Sciatic nerve (tissue), 2 donors: ENCODE results near the gene TMEM234. TPM values are rescaled to one million over a fixed set of nuclear protein-coding genes. Genes with fewer than 3 reads are reported as not detected.

Source experiments
- ATAC-seq: fragments of 200-7000 bp; cut with Tn5 transposase; one replicate; pipeline ENCODE4 v1.9.1; 2020; ENCODE audit warnings: mild to moderate bottlenecking, moderate library complexity
- DNase-seq: peaks from one replicate; pipeline ENCODE4 v3.0.0-alpha.2; 2020; ENCODE audit warnings: low spot score
- intact Hi-C: fragments of 100-400 bp; cut with DNase I; formaldehyde crosslinking; loops from one replicate; pipeline ENCODE4 v1.14.2; 2022
- total RNA-seq: library from RNA; stranded (reverse); fragmentation: NEBNext Ultra II Directional; extraction: Animal tissue kit (Norgen Biotek cat#: 25700); gene quantifications from one replicate; pipeline ENCODE4 v1.2.1, GENCODE V29; 2021
- donor health status: DM: no; HTN: no; CAD: no.
- donor health status: DM: no; HTN: no; CAD: no.

Gene TMEM234
- total RNA-seq, 1 donor from 2014 or later = 27.0 TPM

DNA sequence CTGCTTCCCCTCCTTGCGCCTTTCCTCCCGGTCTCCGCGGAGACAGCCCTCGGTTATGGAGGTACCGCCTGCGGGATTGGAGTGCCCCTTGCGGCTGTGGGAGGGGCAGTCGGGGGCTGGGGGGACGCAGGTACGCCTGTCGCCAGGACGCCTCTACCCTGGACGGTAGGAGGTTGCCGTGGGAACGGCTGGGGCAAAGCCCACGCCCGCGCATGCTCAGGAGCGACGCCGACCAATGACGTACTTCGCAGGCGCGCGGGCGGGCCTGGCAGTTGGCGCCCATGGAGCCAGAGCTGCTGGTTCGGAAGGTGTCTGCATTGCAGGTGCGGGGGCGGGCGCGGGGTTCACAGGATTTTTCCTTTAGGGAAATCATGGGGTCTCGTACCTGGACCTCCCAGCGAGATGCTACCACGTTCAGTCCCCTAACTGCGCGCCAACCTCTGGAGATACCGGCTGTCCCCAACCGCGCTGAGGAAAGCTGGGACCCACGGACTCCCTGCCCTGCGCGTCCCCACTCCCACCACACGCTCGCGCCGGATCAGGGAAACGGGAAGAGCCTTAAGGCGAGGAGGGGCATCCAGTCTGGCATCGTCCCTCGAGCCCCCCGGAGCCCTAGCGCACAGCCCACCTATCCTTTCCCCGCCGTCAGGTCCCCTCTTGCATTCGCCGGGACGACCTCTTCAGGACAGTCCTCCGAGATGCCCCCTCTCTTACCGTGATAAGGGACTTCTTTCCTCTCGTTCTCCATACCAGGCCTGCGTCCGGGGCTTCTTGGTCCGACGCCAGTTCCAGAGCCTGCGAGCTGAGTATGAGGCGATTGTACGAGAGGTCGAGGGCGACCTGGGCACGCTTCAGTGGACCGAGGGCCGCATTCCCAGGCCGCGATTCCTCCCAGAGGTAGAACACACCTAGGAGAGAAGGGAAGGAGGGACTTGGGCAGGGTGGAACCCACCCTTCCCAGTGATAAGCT, 16.5 kb downstream of the TMEM234 start, which contains the start of gene IQCC:
TSS of gene IQCC (plus strand) at position 271 of the 970 bp plus-strand sequence. CDS start at position 282, 11 bp downstream.
- DNase-seq (peak; percentile 93), ATAC-seq (peak; percentile 90)
- intact Hi-C loops = no loop called here

DNA sequence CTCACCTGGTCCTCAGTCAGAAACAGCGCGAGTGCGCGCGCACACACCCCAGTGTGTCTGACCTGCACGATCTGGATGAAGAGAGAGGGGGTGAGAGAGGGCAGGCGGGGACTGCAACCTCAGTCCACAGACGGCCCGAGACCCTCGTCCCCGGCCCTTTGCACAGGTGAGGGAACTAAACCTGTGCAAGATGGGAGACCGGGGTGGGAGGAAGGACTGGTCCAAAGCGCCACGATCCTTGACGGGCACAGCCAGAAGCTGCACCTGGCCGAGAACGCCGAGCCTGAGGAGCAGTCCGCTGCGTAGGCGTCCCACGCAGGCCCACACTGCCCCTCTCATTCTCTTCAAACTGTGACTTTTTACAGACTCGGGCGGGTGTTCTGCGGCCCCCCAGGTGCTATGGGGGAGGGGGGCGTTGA, 17.2 kb downstream of the TMEM234 start:
- no peak for DNase-seq
- intact Hi-C loops = no loop called here
- no peak for ATAC-seq

DNA sequence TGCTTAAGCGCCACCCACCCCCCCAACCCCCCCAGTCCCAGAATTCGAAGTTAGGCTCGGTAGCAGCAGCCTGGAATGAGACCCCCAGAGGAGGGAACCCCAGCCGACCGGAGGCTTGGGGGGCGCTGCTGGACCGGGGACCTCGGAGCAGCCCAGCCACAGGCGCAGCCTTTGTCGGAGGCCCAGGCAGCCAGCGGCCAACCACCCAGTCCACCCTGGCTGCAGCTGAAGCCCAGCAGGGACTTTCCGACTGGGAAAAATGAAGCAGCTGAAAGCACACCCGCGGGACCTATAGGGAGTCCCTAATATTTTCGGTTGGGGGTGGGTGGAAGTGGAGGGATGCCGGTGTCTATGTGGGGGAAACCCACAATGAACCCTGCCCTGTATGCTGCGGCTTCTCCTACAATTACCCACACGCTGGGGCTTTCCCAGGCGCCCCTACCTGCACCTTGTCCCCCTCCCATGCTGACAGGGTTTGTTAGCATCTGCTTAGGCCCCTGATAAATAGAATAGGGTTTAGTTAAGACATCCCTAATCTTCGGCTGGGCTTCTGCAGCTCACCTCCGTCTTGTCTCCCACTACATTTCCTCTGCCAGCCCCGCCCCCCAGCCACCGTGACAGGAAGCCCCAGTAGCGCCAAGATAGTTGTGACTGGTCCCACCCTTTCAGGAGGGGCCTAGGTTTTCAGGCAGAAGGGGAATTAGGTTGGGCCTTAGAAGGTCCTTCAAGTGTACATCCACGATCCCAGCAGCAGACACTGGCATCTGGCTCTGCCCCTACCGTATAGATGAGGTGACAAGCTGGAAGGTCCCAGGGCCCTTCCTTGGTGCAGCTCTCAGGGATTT, 20.9 kb downstream of the TMEM234 start:
- peak; percentile 51 for ATAC-seq
- intact Hi-C loops = no loop called here
- peak; percentile 85 for DNase-seq

DNA sequence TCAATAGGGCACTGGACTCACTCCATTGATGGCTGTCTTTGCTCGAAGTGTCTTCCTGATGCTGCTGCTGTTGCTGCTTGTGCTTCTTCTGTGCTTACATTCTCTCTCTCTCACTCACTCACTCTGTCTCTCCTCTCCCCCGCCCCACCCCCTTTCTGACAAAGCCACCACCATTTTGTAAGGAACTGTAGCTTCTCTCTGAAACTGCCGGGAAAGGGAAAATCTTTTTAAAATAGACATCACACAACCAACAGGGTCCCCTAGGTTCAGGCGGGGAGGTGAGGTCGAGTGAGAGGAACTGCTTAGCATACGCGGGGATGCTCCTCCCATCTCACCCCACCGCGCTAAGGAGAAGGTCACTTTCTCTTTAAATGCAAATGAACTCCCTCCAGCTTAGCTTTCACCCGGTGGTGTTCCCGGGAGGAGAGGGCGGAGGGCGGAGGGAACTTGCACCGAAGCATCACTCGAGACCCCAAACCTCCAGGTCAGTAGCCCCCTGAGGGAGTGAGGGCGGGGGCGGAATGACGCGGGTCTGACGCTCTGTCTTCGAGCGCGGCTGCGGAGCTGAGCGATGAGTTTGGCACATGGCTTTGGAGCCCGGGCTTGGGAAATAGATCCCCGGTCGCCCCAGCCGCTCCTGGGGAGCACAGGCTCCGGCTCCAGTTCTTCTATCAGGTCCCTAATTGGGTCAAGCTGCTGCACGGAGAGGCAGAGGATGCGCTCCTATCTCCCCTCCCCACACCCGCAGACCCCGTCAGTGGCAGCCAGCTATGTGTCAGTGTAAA, 21.7 kb downstream of the TMEM234 start, which contains the start of gene CCDC28B:
TSS of gene CCDC28B (plus strand) at position 370 of the 785 bp plus-strand sequence. CDS start 1,341 bp downstream, outside the sequence.
- intact Hi-C loops = no loop called here
- DNase-seq = peak; percentile 87
- ATAC-seq = peak; percentile 81

DNA sequence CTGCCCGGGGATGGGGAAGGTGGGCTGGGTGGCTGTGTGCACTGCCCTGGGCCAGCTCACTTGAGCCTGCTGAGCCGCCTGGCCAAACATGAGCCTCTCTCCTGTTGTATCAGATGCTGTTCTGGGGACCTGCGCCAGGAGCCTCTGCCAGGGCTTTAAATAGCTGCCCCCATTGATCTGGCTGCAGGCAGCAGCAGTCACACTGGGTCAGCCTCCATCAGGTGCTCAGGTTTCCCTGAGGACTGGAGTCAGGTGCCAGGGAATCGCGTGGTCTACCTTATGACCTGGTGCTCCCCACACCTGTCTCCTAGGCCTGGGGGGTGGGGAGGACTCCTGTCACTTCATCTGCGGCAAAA, 22.5 kb downstream of the TMEM234 start:
- DNase-seq (no peak), ATAC-seq (peak; percentile 4)
- intact Hi-C loops = no loop called here

DNA sequence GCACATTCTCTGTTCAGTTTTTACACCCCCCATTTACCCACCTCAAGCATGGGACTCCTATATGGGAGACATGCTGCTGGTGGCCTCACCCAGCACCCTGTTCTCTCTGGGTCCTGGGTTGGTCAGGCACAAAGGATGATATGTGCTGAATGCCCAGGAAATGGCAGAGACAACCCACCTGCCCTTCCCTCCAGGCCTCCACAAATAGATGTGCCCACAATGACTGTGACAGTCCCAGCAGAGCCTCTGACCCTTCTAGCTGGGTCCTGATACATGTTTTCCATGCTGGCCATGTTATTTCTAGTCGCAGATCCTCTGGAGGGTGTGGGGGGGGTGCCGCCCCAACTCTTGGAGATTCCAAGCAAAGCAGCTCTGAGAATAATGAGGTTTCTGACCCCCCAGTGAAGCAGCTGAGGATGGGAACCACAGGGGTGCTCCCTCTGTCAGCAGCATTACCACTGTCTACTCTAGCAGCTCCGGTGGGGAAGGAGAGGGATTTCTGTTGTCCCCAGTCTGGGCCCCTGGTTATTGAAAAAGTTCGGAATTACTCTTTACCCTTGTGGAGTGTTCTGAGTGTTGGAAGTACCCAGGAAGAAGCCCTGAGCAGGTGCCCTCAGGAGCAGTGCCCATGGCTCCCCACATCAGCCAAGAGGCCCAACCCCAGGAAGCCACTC, 23.0 kb downstream of the TMEM234 start:
- intact Hi-C loops = no loop called here
- ATAC-seq (no peak), DNase-seq (no peak)

DNA sequence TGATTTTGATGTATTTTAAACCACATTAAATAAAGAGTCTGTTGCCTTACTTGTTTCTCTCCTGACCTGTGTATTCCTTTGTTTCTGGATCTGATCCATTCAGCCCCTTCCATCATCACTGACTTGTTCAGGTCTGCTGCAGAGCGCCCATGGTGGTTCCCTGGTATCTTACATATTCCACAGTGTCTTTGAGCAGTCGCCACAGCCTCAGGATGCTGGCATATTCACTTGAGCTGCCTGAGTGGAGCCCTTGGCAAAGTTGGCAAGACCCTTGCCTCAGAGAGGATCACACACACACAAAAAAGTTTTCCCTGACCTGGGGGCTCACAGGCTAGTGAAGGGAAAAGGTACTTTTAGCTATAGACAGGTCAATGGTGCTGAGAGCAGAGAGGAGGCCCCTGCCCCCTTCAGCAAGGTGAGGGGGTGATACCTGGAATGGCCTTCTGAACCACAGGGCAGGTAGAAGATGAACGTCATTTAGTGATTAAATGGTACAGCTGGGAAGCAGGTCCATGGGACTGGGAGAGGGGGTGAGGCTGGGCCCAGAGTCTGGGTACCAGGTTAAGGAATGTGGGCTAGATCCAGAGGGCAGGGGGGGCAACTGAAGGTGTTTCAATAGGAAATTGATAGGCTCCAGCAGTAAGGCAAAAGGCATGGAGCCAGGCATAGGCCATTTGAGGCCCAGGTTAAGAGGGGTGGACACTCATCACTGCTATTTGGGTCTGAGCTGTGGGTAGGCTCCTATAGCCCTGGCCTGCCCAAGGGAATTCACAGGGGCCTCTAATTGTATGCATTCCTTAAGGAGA, 23.7 kb downstream of the TMEM234 start:
- no peak for ATAC-seq
- no peak for DNase-seq
- intact Hi-C loops = no loop called here

DNA sequence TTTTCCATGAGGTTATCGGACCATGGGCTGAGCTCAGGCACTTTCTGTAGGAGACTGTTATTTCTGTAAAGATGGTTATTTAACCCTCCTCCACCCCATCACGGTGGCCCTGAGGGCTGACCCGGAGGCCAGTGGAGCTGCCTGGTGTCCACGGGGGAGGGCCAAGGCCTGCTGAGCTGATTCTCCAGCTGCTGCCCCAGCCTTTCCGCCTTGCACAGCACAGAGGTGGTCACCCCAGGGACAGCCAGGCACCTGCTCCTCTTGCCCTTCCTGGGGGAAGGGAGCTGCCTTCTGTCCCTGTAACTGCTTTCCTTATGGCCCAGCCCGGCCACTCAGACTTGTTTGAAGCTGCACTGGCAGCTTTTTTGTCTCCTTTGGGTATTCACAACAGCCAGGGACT, 24.3 kb downstream of the TMEM234 start:
- intact Hi-C loops = no loop called here
- ATAC-seq (no peak), DNase-seq (no peak)

DNA sequence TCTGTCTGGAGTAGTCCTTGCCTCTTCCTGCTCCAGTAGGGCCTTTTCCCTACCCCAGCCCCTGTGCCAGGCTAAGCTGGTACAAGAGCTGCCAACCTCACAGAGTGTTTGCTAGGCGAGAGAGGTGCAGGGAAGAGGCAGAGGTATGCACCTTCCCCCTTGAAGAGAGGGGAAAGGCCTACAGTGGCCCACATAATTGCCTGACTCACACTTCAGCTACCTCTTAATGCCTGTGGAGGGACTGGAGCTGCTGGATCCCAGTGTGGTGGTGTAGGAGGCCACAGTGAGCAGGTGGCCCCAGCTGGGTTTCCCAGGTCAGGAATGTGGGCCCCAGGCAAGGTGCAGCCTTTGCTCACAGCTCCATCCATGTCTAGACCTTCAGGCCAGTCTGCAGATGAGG, 25.1 kb downstream of the TMEM234 start:
- intact Hi-C loops = no loop called here
- ATAC-seq (no peak), DNase-seq (no peak)

DNA sequence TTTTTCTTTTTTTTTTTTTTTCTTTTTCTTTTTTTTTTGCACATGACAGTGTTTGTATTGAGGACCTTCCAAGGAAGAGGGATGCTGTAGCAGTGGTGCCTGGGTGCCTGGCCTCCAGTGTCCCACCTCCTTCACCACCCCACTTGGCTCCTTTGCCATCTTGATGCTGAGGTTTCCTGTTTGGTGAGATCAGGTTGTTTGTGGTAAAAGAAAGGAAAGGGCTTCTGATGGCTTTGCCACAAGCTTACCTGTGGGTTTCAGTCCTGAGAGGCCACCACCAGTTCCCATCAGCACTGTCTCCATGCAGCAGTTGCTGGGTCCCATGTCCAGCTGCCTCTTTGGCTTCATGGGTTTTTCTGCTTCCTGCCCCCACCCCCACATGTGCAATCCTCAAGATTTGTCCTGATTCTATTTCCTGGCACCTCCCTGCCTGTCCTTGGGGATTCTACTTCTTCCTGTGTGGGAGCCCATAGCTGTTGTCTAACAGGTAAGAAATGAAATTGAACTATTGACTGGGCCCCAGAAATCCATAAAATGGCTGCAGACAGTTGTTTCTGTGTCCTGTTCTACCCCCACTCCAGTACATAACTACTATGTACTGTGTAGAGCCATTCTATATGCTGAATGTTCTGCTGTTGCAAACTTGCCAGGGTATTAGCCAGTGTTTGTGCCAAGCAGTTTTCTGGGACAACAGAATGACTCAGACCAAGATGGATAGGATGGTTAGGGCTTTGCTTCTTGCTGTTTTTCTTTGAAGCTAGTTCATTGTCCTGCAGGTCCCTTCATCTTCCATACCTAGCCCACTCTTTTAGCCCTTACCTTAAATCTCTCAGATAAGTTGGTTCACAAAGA, 26.0 kb downstream of the TMEM234 start:
- DNase-seq (no peak), ATAC-seq (no peak)
- intact Hi-C loops = no loop called here

DNA sequence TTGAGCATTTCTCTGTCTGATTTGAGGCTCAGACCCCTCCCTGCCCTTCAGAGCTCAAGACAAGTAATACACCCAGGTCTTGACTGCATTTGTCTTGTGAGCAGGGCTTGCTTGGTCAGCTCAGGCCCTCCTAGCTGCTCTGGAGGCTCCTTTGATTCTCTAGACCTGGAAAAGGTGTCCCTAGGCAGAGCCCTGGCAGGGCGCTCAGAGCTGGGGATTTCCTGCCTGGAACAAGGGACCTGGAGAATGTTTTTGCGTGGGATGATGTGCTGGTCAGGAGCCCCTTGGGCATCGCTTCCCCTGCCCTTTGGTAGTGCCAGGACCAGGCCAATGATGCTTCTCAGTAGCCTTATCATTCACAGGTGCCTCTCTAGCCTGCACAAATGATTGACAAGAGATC, 26.6 kb downstream of the TMEM234 start:
- DNase-seq = no peak
- ATAC-seq = no peak
- intact Hi-C loops = no loop called here

DNA sequence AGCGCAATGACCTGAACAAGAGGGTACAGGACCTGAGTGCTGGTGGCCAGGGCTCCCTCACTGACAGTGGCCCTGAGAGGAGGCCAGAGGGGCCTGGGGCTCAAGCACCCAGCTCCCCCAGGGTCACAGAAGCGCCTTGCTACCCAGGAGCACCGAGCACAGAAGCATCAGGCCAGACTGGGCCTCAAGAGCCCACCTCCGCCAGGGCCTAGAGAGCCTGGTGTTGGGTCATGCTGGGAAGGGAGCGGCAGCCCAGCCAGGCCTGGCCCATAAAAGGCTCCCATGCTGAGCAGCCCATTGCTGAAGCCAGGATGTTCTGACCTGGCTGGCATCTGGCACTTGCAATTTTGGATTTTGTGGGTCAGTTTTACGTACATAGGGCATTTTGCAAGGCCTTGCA, 27.2 kb downstream of the TMEM234 start:
- DNase-seq (no peak), ATAC-seq (no peak)
- intact Hi-C loops = no loop called here

DNA sequence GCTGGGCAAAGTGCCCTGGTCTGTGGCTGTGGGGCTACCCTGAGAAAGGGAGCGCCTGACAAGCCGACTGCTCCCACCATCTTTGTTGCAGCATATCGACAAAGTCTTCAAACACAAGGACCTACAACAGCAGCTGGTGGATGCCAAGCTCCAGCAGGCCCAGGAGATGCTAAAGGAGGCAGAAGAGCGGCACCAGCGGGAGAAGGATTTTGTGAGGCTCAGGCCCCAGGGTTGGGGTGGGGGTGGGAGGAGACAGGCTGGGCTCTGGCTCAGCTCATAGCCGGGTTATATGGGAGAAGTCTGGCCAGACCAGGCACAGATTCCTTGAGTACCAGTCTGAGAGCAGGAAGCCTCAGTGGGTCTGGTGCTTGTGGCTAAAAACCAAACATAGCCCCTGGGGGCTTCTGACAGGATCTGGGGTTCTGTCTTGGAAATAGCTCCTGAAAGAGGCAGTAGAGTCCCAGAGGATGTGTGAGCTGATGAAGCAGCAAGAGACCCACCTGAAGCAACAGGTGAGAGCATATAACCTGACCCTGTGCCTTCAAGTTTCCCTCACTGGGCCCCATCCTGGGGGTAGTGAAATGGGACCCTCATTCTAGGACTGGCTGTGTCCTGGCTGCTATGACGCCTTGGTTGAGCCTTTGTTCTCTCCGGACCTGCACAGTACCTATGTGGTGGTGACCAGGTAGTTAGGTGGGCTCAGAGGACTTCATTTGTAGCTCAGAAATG, 29.8 kb downstream of the TMEM234 start:
- ATAC-seq = no peak
- intact Hi-C loops = no loop called here
- no peak for DNase-seq

DNA sequence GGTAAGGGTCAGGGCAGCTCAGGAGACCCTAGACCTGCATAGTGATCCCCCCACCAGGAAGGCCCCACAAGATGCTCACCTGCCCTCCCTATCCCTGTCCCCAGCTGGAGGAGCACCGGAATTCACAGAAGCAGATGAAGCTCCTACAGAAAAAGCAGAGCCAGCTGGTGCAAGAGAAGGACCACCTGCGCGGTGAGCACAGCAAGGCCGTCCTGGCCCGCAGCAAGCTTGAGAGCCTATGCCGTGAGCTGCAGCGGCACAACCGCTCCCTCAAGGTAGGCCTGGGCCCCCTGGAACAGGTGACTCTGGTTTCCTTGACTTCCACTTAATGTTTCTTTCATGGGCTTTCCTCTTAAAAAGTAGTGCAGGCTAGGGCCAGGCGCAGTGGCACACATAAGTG, 34.3 kb downstream of the TMEM234 start:
- intact Hi-C loops = no loop called here
- DNase-seq (no peak), ATAC-seq (no peak)

DNA sequence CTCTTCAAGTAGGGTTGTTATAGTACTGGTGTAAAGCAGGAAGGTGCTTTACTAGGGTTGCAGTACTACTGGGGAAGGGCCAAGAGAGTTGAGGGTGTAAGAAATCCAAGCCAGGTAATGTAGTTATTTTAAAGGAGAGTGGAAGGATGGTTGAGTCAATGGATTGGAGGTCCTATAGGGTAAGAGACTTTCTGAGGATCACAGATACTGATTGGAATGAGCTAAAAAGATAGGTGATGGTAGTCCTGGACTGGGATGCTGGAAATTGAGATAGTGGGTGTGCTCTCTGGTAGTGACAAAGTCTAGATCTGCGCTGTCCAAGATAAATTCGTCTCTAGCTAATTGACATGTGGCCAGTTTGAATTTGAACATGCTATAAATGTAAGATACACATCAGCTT, 35.7 kb downstream of the TMEM234 start:
- intact Hi-C loops = no loop called here
- no peak for ATAC-seq
- DNase-seq = no peak

DNA sequence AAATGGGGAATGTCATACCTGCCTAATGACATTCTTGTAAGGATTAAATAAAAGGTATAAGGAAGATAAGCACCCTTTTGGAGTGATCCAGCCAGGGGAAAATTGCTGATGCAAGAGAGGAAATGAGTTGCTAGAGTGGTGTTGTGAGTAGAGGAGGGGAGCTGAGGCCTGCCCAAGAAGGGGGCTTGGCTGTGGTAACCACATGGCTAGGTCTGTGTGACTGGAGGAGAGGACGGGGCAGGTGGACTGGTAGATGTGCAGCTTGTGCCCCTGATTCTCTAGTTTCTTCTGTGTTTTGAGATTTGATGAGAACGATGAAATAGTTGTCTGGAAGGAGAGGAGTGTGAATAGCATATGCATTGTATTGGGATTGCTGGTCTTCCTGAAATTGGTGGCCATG, 36.1 kb downstream of the TMEM234 start:
- ATAC-seq = no peak
- intact Hi-C loops = no loop called here
- no peak for DNase-seq
